HG02938 (cell line): Measurements from ENCODE around the gene BUB3.

Experiments
- ATAC-seq: cut with Tn5 transposase; IDR thresholded peaks from one replicate; pipeline ENCODE4 v1.9.1; 2021; ENCODE audit warnings: mild to moderate bottlenecking, moderate library complexity; ENCODE audit not compliant: unreplicated experiment

The BUB3 gene

GRCh38 chr10:123202506-123202905, 48.3 kb downstream of the BUB3 start:
- ATAC-seq, result no peak

DNA sequence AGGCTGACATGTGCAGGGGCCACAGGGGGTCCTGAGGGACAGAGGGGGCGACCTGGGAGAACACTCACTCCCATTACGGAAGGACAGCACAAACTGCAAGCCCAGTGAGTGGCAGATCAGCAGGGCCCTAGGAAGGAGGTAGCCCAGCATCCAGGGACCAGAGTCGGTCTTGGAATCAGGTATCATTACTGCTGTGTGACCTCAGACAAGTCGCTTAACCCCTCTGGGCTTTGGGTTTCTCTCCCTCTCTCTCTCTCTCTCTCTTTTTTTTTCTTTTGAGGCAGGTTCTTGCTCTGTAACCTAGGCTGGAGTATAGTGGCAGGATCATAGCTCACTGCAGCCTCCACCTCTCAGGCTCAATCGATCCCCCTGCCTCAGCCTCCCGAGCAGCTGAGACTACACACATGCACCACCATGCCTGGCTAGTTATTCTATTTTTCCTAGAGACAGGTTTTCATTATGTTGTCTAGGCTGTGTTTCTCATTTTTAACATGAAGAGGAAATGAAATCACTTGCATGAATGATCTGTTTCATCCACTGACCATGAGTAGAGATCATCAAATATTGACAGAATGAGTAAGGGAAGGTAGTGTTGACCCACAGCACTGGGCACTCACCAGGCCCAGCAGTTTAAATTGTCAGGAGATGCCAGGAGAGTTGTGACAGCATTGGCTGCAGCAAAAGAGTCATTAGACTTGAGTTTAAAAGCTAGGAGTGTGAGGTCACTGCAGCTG, 49.4 kb downstream of the BUB3 start:
- ATAC-seq, result no peak

DNA sequence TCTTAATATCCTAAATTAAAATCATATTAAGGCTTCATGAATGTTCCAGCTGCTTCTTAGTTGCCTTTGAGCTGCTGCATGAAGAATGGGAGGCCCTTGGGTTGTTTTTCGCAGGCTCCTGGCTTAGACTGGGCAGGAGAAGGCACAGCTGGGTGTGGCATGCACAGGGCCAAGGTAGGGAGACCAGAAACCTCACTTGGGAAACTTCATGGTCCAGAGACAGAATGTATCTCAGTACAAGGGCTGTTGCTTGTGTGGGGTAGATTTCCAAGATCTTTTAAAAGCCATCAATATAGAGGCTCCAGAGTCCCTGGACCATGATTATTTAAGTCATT, 49.9 kb downstream of the BUB3 start:
- no peak for ATAC-seq

- ATAC-seq, result no peak
Measured at GRCh38 chr10:123205041-123205440, 50.8 kb downstream of the BUB3 start.

GRCh38 chr10:123212063-123212462, 57.9 kb downstream of the BUB3 start:
- ATAC-seq, result no peak

GRCh38 chr10:123212640-123213039, 58.4 kb downstream of the BUB3 start:
- no peak for ATAC-seq

DNA sequence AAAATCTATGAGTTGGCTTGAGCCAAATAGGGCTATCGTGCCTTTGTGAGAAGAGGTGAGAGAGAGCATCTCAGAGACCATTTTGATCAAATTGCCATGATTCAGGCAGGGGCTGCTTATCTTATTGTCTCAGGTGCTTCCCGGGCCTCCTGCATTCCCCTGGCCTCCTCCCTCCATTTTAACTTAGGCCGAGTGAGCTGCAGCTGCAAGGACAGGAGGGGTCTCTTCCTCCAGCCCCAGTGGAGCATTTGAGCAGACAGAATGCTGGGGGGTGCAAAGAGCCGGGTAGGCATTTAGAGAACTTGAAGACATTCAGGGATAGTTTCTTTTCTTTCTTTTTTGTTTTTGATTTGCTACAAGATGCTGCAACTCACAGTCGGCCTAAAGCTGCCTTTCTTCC, 59.0 kb downstream of the BUB3 start:
- no peak for ATAC-seq
